ENCODE measurements around the gene JUN. TPM values are rescaled to one million over a fixed set of nuclear protein-coding genes. Genes with fewer than 3 reads are reported as not detected.

JUN gene
- total RNA-seq, 1 experiment from 2014 or later = 14.2 TPM

GRCh38 chr1:58818976-58819375 is 35.1 kb upstream of the JUN start:
- no peak for DNase-seq
- Histone ChIP-seq H2BK20ac (ENCODE audit: low read depth, low read length, poor library complexity, severe bottlenecking) (no peak overlapping the region), H3K18ac (ENCODE audit: insufficient read length, low read depth, low read length) (no peak overlapping the region), H3K23ac (ENCODE audit: insufficient read length, low read depth, low read length) (no peak overlapping the region), H4K91ac (ENCODE audit: insufficient read length, low read depth, low read length) (no peak overlapping the region), H3K4me1 (ENCODE audit: insufficient read depth, low read length) (no peaks in the 10 kb centered on the region; the same call in 1 of the 2 replicates), H3K27ac (ENCODE audit: insufficient read length, low read depth, low read length) (no peak overlapping the region), H3K9me3 (ENCODE audit: control insufficient read depth, low read depth, low read length) (no peaks in the 10 kb centered on the region), H2BK5ac (ENCODE audit: insufficient read length, low read length) (no peak overlapping the region), H3K79me2 (ENCODE audit: insufficient read depth, low read length) (no peaks in the 10 kb centered on the region), H3K14ac (ENCODE audit: insufficient read depth, low read length) (no peak overlapping the region), H3K9ac (ENCODE audit: extremely low read depth, insufficient read length, low read length) (no peak overlapping the region), H3K4ac (ENCODE audit: low read depth, low read length) (no peak overlapping the region), H3K79me1 (ENCODE audit: insufficient read depth, low read depth, low read length, poor library complexity, severe bottlenecking) (no peaks in the 10 kb centered on the region), H3K23me2 (ENCODE audit: insufficient read length, low read depth, low read length, poor library complexity, severe bottlenecking) (peaks cover 16% of the 10 kb centered on the region), H2BK12ac (ENCODE audit: insufficient read length, low read depth, low read length) (no peak overlapping the region), H4K5ac (ENCODE audit: insufficient read length, low read depth, low read length) (no peak overlapping the region), H2AK5ac (ENCODE audit: insufficient read length, low read length) (no peak overlapping the region), H2BK15ac (ENCODE audit: low read depth, low read length) (no peak overlapping the region), H4K8ac (replicated peaks; ENCODE audit: insufficient read length, low read depth, low read length) (no peak overlapping the region), H2BK120ac (ENCODE audit: low read depth, low read length, poor library complexity, severe bottlenecking) (no peak overlapping the region), H2AFZ (ENCODE audit: low read length) (no peak overlapping the region), H3T11ph (ENCODE audit: low read length) (no peak overlapping the region), H3K4me2 (ENCODE audit: insufficient read depth, insufficient read length, low read length) (no peak overlapping the region), H3K27me3 (ENCODE audit: insufficient read depth, low read length) (no peaks in the 10 kb centered on the region; the same call in 1 of the 2 replicates), H4K20me1 (ENCODE audit: control insufficient read depth, insufficient read depth, insufficient read length) (no peaks in the 10 kb centered on the region), H3K56ac (ENCODE audit: insufficient read length, low read depth, low read length) (no peak overlapping the region)
- 100% methylated on average over 2 of the region's 3 CpGs for WGBS (ENCODE audit: extremely low coverage, insufficient read length, low lambda C conversion rate)
- no peak overlapping the region for H3K27ac Mint-ChIP-seq
- TF ChIP-seq, protein P1, sequence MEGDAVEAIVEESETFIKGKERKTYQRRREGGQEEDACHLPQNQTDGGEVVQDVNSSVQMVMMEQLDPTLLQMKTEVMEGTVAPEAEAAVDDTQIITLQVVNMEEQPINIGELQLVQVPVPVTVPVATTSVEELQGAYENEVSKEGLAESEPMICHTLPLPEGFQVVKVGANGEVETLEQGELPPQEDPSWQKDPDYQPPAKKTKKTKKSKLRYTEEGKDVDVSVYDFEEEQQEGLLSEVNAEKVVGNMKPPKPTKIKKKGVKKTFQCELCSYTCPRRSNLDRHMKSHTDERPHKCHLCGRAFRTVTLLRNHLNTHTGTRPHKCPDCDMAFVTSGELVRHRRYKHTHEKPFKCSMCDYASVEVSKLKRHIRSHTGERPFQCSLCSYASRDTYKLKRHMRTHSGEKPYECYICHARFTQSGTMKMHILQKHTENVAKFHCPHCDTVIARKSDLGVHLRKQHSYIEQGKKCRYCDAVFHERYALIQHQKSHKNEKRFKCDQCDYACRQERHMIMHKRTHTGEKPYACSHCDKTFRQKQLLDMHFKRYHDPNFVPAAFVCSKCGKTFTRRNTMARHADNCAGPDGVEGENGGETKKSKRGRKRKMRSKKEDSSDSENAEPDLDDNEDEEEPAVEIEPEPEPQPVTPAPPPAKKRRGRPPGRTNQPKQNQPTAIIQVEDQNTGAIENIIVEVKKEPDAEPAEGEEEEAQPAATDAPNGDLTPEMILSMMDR (conservative IDR thresholded peaks at IDR 0.05) = no peak
- H3K36me3 Mint-ChIP-seq (ENCODE audit: insufficient read depth in 1 of 3, low read depth in 3 of 3) = no peaks in the 10 kb centered on the region
- H3K27me3 Mint-ChIP-seq (ENCODE audit: low read depth) = peaks cover 21% of the 10 kb centered on the region
- no peaks in the 10 kb centered on the region; a peak in 2 of 5 replicates for H3K9me3 Mint-ChIP-seq
- H3K4me3 Mint-ChIP-seq = no peak overlapping the region
- H3K4me1 Mint-ChIP-seq = peaks cover 19 to 24% of the 10 kb centered on the region in 2 experiments

Data from H9 (cell line).